ENCODE results near the gene PLXNA1.

PLXNA1 gene

GRCh38 chr3:127025456-127025855 is 42.5 kb downstream of the PLXNA1 start:
- no peak for DNase-seq

GRCh38 chr3:127026036-127026435 is 43.1 kb downstream of the PLXNA1 start:
- no peak for DNase-seq

GRCh38 chr3:127026661-127027060 is 43.7 kb downstream of the PLXNA1 start:
- DNase-seq: no peak

- no peak for DNase-seq
Observed at GRCh38 chr3:127027061-127027735, 44.3 kb downstream of the PLXNA1 start.

GRCh38 chr3:127027811-127028548 is 45.1 kb downstream of the PLXNA1 start:
- DNase-seq: no peak

GRCh38 chr3:127028781-127029657 is 46.1 kb downstream of the PLXNA1 start:
- DNase-seq: no peak

DNA sequence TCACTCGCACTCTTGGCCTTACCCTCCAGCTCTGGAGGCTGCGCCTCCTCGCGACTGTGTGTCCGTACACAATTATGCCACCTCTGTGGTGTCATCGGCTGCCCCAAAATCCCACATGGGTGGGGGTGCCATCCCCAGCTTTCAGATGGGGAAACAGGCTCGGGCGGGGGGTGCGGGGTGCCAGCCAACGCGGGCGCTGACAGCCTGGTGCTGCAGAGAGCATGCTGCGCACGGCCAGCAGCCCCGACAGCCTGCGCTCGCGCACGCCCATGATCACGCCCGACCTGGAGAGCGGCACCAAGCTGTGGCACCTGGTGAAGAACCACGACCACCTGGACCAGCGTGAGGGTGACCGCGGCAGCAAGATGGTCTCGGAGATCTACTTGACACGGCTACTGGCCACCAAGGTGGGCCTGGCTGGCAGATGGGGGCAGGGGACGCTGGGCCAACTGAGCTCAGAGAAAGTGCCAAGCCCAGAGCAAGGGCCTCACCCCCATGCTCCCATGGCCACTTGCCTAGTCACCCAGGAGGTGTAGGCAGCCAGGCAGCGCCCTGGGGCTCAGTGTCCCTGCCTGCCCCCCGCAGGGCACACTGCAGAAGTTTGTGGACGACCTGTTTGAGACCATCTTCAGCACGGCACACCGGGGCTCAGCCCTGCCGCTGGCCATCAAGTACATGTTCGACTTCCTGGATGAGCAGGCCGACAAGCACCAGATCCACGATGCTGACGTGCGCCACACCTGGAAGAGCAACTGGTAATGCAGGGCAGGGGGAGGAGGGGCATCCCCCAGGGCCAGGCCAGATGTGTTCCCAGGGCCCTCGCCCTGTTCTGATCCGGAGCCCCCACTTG is 47.0 kb downstream of the PLXNA1 start:
- no peak for DNase-seq

- DNase-seq: no peak
Observed at GRCh38 chr3:127030508-127031412, 47.8 kb downstream of the PLXNA1 start.

DNA sequence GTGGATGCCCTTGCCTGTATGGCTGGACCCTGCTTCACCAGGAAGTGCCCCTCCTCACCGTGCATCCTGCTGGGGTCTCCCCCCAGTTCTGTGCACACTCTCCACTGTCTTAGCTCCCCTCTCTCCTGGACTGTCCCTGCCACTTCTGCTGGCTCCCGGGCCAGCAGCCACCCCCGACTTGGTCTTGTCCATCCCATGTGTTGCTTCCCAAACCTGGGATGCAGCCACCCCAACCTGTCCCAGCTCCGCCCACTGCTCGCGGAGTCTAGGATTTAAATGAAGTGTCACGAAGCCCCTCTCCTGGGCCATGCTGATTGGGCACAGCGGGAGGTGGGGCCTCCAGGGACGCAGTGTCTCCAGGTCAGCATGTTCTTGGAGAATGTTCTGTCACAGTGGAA is 48.5 kb downstream of the PLXNA1 start:
- no peak for DNase-seq

DNA sequence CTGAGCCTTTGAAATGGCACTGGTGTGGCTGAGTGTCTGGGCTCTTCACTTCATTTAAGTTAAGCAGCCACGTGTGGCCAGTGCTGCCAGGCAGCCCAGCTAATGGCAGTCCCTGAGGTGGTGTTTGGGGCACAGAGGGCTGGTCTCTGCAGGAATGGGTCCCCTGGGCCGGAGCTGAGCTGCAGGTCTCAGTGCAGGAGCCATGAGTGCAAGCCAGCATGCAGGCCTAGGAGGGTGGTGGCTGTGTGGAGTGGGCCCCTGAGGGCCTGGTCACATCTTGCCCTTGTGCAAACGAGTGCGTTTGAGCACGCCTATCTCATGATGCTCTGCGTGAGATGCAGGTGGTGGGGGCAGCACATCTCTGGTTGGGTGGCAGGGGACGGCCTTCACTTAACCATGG is 48.9 kb downstream of the PLXNA1 start:
- no peak for DNase-seq

DNA sequence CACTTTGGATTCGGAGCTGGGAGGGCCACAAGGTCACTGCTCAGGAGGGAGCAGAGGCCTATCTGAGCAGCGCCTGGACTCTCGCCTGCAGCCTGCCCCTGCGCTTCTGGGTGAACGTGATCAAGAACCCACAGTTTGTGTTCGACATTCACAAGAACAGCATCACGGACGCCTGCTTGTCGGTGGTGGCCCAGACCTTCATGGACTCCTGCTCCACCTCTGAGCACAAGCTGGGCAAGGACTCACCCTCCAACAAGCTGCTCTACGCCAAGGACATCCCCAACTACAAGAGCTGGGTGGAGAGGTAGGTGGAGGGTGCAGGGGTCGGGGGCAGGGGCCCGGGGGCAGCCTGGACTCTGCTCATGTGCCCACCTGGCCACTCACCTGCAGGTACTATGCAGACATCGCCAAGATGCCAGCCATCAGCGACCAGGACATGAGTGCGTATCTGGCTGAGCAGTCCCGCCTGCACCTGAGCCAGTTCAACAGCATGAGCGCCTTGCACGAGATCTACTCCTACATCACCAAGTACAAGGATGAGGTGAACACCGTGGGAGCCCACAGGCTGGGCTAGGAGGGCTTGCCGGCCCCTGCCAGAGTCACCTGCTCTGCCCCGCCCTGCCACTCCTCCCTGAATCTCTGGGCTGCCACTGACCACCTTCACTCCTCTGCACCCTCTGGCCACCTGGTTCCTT is 49.5 kb downstream of the PLXNA1 start:
- no peak for DNase-seq
